HepG2 (cell line): ENCODE results near the gene CPE. TPM values are rescaled to one million over a fixed set of nuclear protein-coding genes. Genes with fewer than 3 reads are reported as not detected.

Experiments
- ATM ChIP-seq: fragments of 450-650 bp; IDR thresholded peaks from 2 replicates; pipeline ENCODE4 v1.7.1; 2017; ENCODE audit warnings: mild to moderate bottlenecking, borderline replicate concordance
- BHLHE40 ChIP-seq: IDR thresholded peaks from 2 replicates; pipeline ENCODE4 v1.6.1; 2011; ENCODE audit warnings: low read length, improper control_type of control experiment
- IRX3 ChIP-seq: sonication (generic); formaldehyde crosslinking; IDR thresholded peaks from 2 replicates; pipeline ENCODE4 v1.8.1; 2023; ENCODE audit warnings: mild to moderate bottlenecking, low read depth, missing genetic modification reagents, borderline replicate concordance
- KAT8 ChIP-seq: IDR thresholded peaks from 2 replicates; pipeline ENCODE4 v1.6.1; 2016; ENCODE audit warnings: missing genetic modification reagents, missing compliant biosample characterization
- ONECUT2 ChIP-seq: sonication (generic); formaldehyde crosslinking; IDR thresholded peaks from 2 replicates; pipeline ENCODE4 v1.4.0; 2020; ENCODE audit warnings: missing genetic modification reagents
- RXRA ChIP-seq: sonication (generic); formaldehyde crosslinking; IDR thresholded peaks from 2 replicates; pipeline ENCODE4 v1.5.1; 2020; ENCODE audit warnings: missing genetic modification reagents
- SP140L ChIP-seq: sonication (generic); formaldehyde crosslinking; IDR thresholded peaks from 2 replicates; pipeline ENCODE4 v1.4.0; 2020; ENCODE audit warnings: missing genetic modification reagents, borderline replicate concordance
- SP2 ChIP-seq: sonication (generic); formaldehyde crosslinking; IDR thresholded peaks from 2 replicates; pipeline ENCODE4 v1.5.1; 2020; ENCODE audit warnings: mild to moderate bottlenecking, missing genetic modification reagents
- SP4 ChIP-seq: sonication (generic); formaldehyde crosslinking; IDR thresholded peaks from 2 replicates; pipeline ENCODE4 v1.8.1; 2023; ENCODE audit warnings: mild to moderate bottlenecking, missing genetic modification reagents
- TEAD3 ChIP-seq: optimal IDR thresholded peaks from 2 replicates; pipeline ENCODE3; 2016; ENCODE audit warnings: borderline replicate concordance
- THAP11 ChIP-seq: IDR thresholded peaks from 2 replicates; pipeline ENCODE4 v1.6.1; 2016; ENCODE audit warnings: missing biosample characterization, missing genetic modification reagents
- YEATS2 ChIP-seq: sonication (generic); formaldehyde crosslinking; IDR thresholded peaks from 2 replicates; pipeline ENCODE4 v1.4.0; 2020; ENCODE audit warnings: missing genetic modification reagents, borderline replicate concordance
- ZMYM3 ChIP-seq: sonication (generic); formaldehyde crosslinking; IDR thresholded peaks from 2 replicates; pipeline ENCODE4 v1.5.1; 2020; ENCODE audit warnings: mild to moderate bottlenecking, missing genetic modification reagents
- ZNF12 ChIP-seq: sonication (generic); formaldehyde crosslinking; IDR thresholded peaks from 2 replicates; pipeline ENCODE4 v1.5.0; 2020; ENCODE audit warnings: missing genetic modification reagents
- ZNF225 ChIP-seq: sonication (generic); formaldehyde crosslinking; IDR thresholded peaks from 2 replicates; pipeline ENCODE4 v1.4.0; 2020; ENCODE audit warnings: mild to moderate bottlenecking, missing genetic modification reagents
- ZNF839 ChIP-seq: sonication (generic); formaldehyde crosslinking; IDR thresholded peaks from 2 replicates; pipeline ENCODE4 v1.4.0; 2020; ENCODE audit warnings: missing genetic modification reagents, mild to moderate bottlenecking, borderline replicate concordance
- ZNF878 ChIP-seq: sonication (generic); formaldehyde crosslinking; IDR thresholded peaks from 2 replicates; pipeline ENCODE4 v1.8.1; 2023; ENCODE audit warnings: mild to moderate bottlenecking, missing genetic modification reagents, moderate library complexity
- ZSCAN9 ChIP-seq: IDR thresholded peaks from 2 replicates; pipeline ENCODE4 v1.6.1; 2016; ENCODE audit warnings: borderline replicate concordance
- polyA plus RNA-seq, 8 experiments: library from polyadenylated mRNA; depleted of rRNA in 3 of 8; stranded (reverse) in 7 of 8; unstranded in 1 of 8; fragments of >200 nt; fragmentation: Illumina TruSeq in 4 of 8; extraction: Trizol in 4 of 8; gene quantifications; 2 replicates each; pipeline versions ENCODE4 v1.2.1 to v1.2.3, GENCODE V29; 2011 to 2016; ENCODE audit warnings: low read depth in 4 of 8, missing spikeins in 1 of 8, mixed read lengths in 1 of 8; ENCODE audit not compliant: insufficient read depth in 1 of 8
- total RNA-seq, 5 experiments: library from RNA; depleted of rRNA; stranded (reverse); fragments of >200 nt; fragmentation: Illumina TruSeq; extraction: Trizol; gene quantifications; 2 replicates each; pipeline ENCODE4 v1.2.3, GENCODE V29; 2016; ENCODE audit warnings: low read depth in 1 of 5
- TF ChIP-seq, protein P1 (sequence below): sonication (generic); formaldehyde crosslinking; IDR thresholded peaks from 2 replicates; pipeline ENCODE4 v1.4.0; 2020; ENCODE audit warnings: mild to moderate bottlenecking, missing genetic modification reagents
- TF ChIP-seq, protein P2 (sequence below): sonication (generic); formaldehyde crosslinking; IDR thresholded peaks from 2 replicates; pipeline ENCODE4 v1.5.0; 2020; ENCODE audit warnings: missing genetic modification reagents, mild to moderate bottlenecking, borderline replicate concordance
- TF ChIP-seq, protein P3 (sequence below): sonication (generic); formaldehyde crosslinking; IDR thresholded peaks from 2 replicates; pipeline ENCODE4 v1.5.0; 2020; ENCODE audit warnings: mild to moderate bottlenecking, missing genetic modification reagents, borderline replicate concordance
- TF ChIP-seq, protein P4 (sequence below): IDR thresholded peaks from 2 replicates; pipeline ENCODE4 v1.6.1; 2016; ENCODE audit warnings: control low read depth
- TF ChIP-seq, protein P5 (sequence below): sonication (generic); formaldehyde crosslinking; IDR thresholded peaks from 2 replicates; pipeline ENCODE4 v1.4.0; 2020; ENCODE audit warnings: missing genetic modification reagents; ENCODE audit errors: not compliant biosample characterization

Gene CPE
- total and polyA plus RNA-seq, 2 of the 13 experiments (the other 11 are each of a cell fraction or from before 2014, with no cell fraction given), result 268 to 852 TPM

DNA sequence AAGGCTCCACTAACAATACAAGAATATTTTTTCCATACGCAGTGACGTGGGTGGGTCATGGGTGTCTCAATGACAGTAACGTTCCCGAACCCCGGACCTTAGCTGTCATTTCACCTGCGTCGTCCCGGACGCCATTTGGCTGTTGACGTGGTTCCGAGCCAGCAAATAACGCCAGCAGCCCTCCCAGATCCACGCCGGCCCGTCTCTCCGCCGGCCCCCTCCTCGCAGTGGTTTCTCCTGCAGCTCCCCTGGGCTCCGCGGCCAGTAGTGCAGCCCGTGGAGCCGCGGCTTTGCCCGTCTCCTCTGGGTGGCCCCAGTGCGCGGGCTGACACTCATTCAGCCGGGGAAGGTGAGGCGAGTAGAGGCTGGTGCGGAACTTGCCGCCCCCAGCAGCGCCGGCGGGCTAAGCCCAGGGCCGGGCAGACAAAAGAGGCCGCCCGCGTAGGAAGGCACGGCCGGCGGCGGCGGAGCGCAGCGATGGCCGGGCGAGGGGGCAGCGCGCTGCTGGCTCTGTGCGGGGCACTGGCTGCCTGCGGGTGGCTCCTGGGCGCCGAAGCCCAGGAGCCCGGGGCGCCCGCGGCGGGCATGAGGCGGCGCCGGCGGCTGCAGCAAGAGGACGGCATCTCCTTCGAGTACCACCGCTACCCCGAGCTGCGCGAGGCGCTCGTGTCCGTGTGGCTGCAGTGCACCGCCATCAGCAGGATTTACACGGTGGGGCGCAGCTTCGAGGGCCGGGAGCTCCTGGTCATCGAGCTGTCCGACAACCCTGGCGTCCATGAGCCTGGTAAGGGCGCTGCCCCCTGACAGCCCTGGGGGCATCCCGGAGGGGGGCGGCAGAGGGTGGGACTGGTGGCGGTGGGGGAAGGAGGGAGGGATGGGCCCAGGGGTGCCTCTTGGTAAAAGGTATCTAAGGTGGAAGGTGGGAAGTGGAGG, at the start of gene CPE (continued):
- TF ChIP-seq, protein P1, sequence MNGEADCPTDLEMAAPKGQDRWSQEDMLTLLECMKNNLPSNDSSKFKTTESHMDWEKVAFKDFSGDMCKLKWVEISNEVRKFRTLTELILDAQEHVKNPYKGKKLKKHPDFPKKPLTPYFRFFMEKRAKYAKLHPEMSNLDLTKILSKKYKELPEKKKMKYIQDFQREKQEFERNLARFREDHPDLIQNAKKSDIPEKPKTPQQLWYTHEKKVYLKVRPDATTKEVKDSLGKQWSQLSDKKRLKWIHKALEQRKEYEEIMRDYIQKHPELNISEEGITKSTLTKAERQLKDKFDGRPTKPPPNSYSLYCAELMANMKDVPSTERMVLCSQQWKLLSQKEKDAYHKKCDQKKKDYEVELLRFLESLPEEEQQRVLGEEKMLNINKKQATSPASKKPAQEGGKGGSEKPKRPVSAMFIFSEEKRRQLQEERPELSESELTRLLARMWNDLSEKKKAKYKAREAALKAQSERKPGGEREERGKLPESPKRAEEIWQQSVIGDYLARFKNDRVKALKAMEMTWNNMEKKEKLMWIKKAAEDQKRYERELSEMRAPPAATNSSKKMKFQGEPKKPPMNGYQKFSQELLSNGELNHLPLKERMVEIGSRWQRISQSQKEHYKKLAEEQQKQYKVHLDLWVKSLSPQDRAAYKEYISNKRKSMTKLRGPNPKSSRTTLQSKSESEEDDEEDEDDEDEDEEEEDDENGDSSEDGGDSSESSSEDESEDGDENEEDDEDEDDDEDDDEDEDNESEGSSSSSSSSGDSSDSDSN (CRISPR knock-in tag), result peak; percentile 100
- TF ChIP-seq THAP11 (CRISPR knock-in tag) (peak; percentile 62), ZNF12 (CRISPR knock-in tag) (peak; percentile 39), ZSCAN9 (CRISPR knock-in tag) (peak; percentile 59; the same call in 1 of the 2 replicates), ZNF839 (CRISPR knock-in tag) (peak; percentile 87; the same call in 1 of the 2 replicates), ZMYM3 (peak; percentile 86; the same call in 1 of the 2 replicates), YEATS2 (peak; percentile 47; the same call in 1 of the 2 replicates), TEAD3 (CRISPR knock-in tag) (peak; percentile 54), ZNF878 (CRISPR knock-in tag) (no peak), RXRA (CRISPR knock-in tag) (peak; percentile 66; the same call in 1 of the 2 replicates), SP4 (CRISPR knock-in tag) (peak; percentile 26; the same call in 1 of the 2 replicates), ZNF225 (peak; percentile 83; the same call in 1 of the 2 replicates), KAT8 (0 out of 2 replicates have a peak, but pooled peaks have one; percentile 39), ONECUT2 (CRISPR knock-in tag) (0 out of 2 replicates have a peak, but pooled peaks have one; percentile 10), SP140L (no peak), SP2 (CRISPR knock-in tag) (0 out of 2 replicates have a peak, but pooled peaks have one; percentile 21), ATM (no peak), IRX3 (CRISPR knock-in tag) (no peak), BHLHE40 (peak; percentile 97)
- TF ChIP-seq, protein P2, sequence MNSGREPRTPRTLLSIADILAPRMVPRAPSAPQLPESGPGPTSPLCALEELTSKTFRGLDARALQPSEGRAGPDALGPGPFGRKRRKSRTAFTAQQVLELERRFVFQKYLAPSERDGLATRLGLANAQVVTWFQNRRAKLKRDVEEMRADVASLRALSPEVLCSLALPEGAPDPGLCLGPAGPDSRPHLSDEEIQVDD, result 0 out of 2 replicates have a peak, but pooled peaks have one; percentile 51
- TF ChIP-seq, protein P3, sequence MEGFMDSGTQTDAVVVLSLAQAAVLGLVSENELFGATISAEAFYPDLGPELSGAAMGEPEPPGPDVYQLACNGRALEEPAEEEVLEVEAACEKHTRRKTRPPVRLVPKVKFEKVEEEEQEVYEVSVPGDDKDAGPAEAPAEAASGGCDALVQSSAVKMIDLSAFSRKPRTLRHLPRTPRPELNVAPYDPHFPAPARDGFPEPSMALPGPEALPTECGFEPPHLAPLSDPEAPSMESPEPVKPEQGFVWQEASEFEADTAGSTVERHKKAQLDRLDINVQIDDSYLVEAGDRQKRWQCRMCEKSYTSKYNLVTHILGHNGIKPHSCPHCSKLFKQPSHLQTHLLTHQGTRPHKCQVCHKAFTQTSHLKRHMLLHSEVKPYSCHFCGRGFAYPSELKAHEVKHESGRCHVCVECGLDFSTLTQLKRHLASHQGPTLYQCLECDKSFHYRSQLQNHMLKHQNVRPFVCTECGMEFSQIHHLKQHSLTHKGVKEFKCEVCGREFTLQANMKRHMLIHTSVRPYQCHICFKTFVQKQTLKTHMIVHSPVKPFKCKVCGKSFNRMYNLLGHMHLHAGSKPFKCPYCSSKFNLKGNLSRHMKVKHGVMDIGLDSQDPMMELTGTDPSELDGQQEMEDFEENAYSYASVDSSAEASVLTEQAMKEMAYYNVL, result peak; percentile 48; the same call in 1 of the 2 replicates
- TF ChIP-seq, protein P4, sequence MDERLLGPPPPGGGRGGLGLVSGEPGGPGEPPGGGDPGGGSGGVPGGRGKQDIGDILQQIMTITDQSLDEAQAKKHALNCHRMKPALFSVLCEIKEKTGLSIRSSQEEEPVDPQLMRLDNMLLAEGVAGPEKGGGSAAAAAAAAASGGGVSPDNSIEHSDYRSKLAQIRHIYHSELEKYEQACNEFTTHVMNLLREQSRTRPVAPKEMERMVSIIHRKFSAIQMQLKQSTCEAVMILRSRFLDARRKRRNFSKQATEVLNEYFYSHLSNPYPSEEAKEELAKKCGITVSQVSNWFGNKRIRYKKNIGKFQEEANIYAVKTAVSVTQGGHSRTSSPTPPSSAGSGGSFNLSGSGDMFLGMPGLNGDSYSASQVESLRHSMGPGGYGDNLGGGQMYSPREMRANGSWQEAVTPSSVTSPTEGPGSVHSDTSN (CRISPR knock-in tag), result no peak
- TF ChIP-seq, protein P5, sequence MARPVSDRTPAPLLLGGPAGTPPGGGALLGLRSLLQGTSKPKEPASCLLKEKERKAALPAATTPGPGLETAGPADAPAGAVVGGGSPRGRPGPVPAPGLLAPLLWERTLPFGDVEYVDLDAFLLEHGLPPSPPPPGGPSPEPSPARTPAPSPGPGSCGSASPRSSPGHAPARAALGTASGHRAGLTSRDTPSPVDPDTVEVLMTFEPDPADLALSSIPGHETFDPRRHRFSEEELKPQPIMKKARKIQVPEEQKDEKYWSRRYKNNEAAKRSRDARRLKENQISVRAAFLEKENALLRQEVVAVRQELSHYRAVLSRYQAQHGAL, result no peak
